Epithelial cell of proximal tubule (primary cell): ENCODE results near the gene THYN1. TPM values are rescaled to one million over a fixed set of nuclear protein-coding genes. Genes with fewer than 3 reads are reported as not detected.
A peak's percentile ranks its signal among the peaks of the same experiment; 100 is the strongest.

ENCODE experiments used
- DNase-seq: peaks from one replicate; pipeline ENCODE4 v3.0.0-alpha.2; 2011; ENCODE audit warnings: low read depth
- H3K4me3 ChIP-seq: 2 replicates; pipeline ENCODE4 v1.5.1; 2011; ENCODE audit warnings: low read depth, mild to moderate bottlenecking, low read length
- CTCF ChIP-seq: conservative IDR thresholded peaks from 2 replicates; pipeline ENCODE4 v1.5.1; 2012; ENCODE audit warnings: low read depth, mild to moderate bottlenecking, low read length
- total RNA-seq: library from RNA; depleted of rRNA; stranded (reverse); fragments of >200 nt; gene quantifications from 2 replicates; pipeline ENCODE4 v1.2.3, GENCODE V29; 2015

Gene THYN1
- total RNA-seq, 1 donor from 2014 or later: 51.6 TPM

DNA sequence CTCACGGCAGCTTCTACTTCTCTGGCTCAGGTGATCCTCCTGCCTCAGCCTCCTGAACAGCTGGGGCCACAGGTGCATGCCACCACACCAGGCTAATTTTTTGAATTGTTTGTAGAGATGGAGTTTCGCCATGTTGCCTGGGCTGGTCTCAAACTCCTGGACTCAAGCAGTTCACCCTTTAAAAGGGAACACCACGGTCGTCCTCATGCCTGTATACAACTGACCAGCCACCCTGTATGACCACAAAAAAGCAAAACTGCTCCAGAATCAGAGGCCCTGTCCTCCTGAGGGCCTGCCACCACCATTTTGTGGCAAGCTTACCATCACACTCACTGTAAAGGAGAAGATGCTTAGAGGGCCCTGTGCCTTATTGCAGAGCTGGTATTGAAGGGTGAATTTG lies 25.2 kb upstream of the THYN1 start:
- TF ChIP-seq CTCF: no peak
- no peak for DNase-seq
- H3K4me3 ChIP-seq: no peak overlapping the region

DNA sequence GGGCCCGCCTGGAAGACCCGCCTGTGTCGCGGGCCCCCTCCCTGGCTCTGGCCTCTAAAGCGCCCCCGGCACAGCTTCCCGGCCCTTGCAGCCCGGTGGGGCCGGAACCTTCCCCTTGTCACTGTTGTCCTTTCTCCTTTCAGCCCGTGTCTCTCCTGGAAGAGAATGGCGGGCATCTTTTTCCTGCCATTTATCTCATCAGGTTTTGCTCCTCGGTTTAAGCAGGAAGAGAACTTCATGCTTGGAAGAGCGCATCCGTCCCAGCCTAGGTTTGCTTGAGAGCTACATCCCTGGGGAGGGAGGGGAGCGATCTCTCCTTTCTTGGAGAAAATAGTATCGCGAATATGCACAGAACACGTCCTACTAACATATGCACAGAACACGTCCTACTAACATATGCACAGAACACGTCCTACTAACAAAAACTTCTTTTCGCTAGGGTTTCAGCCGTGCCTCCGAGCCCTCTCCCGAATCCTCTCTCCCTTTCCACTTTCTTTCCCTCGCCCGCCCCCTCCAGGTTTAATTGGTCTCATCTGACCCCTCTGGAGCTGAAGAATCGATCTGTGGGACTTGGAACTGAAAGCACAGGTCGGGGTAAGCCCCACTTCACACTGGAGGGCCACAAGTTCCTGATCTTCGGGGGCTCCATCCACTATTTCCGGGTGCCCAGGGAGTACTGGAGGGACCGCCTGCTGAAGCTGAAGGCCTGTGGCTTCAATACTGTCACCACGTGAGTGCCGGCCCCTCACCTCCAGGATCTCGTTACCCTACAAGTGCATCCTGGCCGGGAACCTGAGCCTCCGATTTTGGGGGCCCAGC lies 24.2 kb upstream of the THYN1 start:
- DNase-seq: no peak
- TF ChIP-seq CTCF: no peak
- H3K4me3 ChIP-seq: no peak overlapping the region

GRCh38 chr11:134276396-134277182 lies 23.4 kb upstream of the THYN1 start:
- TF ChIP-seq CTCF: no peak
- H3K4me3 ChIP-seq: peak overlapping the region; percentile 29
- DNase-seq: no peak

DNA sequence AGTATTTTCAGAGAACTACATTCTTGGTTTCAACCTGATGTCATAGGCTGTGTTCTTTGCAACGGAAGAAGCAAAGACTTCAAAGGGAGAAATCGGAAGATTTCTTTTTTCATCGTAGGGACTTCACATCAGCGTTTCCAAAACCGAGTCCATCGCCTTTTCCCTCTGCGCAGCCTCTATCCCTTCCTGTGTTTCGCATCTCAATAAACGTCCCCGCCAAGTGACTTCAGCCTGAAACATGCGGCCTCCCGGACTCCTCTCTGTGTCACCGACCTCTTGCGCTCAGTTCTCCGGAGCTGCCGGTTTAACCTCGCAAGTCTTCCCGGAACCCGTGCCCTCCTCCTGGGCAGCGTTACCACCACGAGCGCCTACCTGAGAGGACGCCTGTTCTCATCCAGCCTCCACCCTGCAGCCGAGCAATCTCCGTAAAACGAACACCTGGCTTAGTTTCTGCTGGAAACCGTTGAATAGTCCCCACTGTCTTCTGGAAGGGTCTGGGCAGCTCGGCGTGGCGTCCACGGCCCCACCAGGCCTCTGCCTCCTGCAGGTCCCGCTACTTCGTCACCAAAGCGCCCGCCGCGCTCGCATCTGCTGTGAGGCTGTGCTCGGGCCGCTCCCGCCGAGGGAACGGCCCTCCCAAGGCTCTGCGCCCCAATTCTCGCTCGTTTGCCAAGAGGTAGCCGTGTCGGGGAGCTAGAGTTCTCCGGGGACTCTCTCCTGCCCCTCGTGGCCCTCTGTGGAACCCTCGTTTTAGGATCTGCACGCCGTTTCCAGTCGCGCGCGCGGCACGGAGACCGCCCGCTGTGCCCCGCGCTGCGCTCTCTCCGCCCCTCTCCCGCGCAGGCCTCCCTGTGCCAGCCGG lies 22.6 kb upstream of the THYN1 start, which contains the start of gene GLB1L3:
GLB1L3 (plus strand) TSS at position 846 of the 862 bp plus-strand sequence. CDS start 362 bp downstream, outside the sequence.
- H3K4me3 ChIP-seq: peak within 1 kb of the TSS; percentile 29
- no peak for DNase-seq
- peak; percentile 24 for TF ChIP-seq CTCF

DNA sequence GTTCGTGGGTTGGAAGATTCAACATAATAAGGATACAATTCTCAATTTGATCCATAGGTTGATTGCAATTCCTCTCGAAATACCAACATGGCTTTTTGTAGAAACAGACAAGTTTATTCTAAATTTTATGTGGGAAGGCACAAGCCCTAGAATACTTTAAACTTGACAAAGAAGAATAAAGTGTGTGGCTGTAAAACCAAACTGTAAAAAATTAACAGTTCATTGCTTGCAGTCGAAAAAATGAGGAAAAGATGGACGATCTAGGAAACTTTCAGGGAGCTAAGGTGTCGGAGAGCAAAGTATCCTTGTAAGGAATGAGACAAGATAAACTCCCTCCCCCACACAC lies 22.0 kb upstream of the THYN1 start:
- H3K4me3 ChIP-seq: no peak overlapping the region
- DNase-seq: no peak
- no peak for TF ChIP-seq CTCF

DNA sequence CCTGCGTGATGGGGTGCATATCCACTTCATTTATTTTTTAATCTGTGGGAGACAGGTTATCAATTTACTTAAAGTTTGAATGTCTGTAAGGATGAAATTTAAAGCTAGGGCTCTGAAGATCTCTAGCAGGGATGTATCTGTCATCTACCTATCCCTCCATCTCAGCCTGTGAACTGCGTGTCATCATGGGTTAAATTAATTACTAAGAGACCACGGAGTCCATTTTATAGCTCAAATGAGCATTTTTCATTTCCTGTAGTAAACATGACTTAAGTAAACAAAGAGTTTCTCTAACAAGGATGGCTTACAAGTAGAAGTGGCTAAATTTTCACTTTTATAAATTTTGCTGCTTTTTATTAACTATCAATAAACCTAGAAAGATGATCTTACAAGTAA lies 20.2 kb upstream of the THYN1 start:
- no peak for DNase-seq
- TF ChIP-seq CTCF: no peak
- no peak overlapping the region for H3K4me3 ChIP-seq
